ENCODE results near the gene CNEP1R1. TPM values are rescaled to one million over a fixed set of nuclear protein-coding genes. Genes with fewer than 3 reads are reported as not detected.

Gene CNEP1R1
- total and polyA plus RNA-seq, 2 of the 4 experiments (the other 2 are of a cell fraction): 16.1 to 22.0 TPM

DNA sequence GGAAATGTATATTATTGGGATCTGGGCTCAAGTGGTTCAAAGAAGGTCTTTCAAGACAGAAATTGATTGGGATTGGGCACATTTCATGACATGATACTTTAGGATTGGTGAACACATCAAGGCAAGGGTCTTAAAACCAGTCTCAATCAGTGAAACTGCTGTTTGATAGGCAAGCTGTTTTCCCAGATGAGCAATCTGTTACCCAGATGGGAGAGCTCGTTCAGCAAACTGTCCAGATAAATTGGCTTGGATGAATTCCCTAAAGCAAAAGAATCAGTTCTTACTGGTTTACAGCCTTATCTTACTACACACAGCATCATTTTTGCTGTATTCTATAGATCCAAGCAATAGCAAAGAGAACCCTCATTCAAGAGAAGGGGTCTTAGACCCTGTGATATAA is 31.0 kb upstream of the CNEP1R1 start:
- H3K36me3 ChIP-seq (ENCODE audit: control insufficient read depth, insufficient read depth, low read length): no peaks in the 10 kb centered on the region
- TF ChIP-seq MXI1 (IDR thresholded peaks at IDR 0.05; ENCODE audit: borderline replicate concordance, low read depth, low read length) (no peak), MAFK (IDR thresholded peaks at IDR 0.05; ENCODE audit: low read depth, low read length) (no peak), POLR2A (IDR thresholded peaks at IDR 0.05; ENCODE audit: low read depth, low read length) (no peak), RAD21 (IDR thresholded peaks at IDR 0.05; ENCODE audit: low read length) (no peak), CEBPB (IDR thresholded peaks at IDR 0.05; ENCODE audit: low read depth, low read length) (no peak), CHD1 (IDR thresholded peaks at IDR 0.05; ENCODE audit: low read depth, low read length) (no peak), FOS (IDR thresholded peaks at IDR 0.05; ENCODE audit: low read depth, low read length) (no peak), SMC3 (IDR thresholded peaks at IDR 0.05; ENCODE audit: low read depth, low read length) (no peak), NFE2L2 (IDR thresholded peaks at IDR 0.05; ENCODE audit: low read depth, low read length) (no peak), RFX5 (IDR thresholded peaks at IDR 0.05; ENCODE audit: low read depth, low read length) (no peak), RCOR1 (IDR thresholded peaks at IDR 0.05; ENCODE audit: insufficient replicate concordance, low read length) (no peak), BHLHE40 (IDR thresholded peaks at IDR 0.05; ENCODE audit: low read depth, low read length) (no peak), MAZ (IDR thresholded peaks at IDR 0.05; ENCODE audit: borderline replicate concordance, low read depth, low read length) (no peak)
- TF ChIP-seq, protein P1, sequence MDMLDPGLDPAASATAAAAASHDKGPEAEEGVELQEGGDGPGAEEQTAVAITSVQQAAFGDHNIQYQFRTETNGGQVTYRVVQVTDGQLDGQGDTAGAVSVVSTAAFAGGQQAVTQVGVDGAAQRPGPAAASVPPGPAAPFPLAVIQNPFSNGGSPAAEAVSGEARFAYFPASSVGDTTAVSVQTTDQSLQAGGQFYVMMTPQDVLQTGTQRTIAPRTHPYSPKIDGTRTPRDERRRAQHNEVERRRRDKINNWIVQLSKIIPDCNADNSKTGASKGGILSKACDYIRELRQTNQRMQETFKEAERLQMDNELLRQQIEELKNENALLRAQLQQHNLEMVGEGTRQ (IDR thresholded peaks at IDR 0.05; ENCODE audit: low read depth, low read length): no peak
- TF ChIP-seq, protein P2, sequence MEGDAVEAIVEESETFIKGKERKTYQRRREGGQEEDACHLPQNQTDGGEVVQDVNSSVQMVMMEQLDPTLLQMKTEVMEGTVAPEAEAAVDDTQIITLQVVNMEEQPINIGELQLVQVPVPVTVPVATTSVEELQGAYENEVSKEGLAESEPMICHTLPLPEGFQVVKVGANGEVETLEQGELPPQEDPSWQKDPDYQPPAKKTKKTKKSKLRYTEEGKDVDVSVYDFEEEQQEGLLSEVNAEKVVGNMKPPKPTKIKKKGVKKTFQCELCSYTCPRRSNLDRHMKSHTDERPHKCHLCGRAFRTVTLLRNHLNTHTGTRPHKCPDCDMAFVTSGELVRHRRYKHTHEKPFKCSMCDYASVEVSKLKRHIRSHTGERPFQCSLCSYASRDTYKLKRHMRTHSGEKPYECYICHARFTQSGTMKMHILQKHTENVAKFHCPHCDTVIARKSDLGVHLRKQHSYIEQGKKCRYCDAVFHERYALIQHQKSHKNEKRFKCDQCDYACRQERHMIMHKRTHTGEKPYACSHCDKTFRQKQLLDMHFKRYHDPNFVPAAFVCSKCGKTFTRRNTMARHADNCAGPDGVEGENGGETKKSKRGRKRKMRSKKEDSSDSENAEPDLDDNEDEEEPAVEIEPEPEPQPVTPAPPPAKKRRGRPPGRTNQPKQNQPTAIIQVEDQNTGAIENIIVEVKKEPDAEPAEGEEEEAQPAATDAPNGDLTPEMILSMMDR (conservative IDR thresholded peaks at IDR 0.05; ENCODE audit: low read depth, low read length): no peak
- TF ChIP-seq, protein P3, sequence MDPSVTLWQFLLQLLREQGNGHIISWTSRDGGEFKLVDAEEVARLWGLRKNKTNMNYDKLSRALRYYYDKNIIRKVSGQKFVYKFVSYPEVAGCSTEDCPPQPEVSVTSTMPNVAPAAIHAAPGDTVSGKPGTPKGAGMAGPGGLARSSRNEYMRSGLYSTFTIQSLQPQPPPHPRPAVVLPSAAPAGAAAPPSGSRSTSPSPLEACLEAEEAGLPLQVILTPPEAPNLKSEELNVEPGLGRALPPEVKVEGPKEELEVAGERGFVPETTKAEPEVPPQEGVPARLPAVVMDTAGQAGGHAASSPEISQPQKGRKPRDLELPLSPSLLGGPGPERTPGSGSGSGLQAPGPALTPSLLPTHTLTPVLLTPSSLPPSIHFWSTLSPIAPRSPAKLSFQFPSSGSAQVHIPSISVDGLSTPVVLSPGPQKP (IDR thresholded peaks at IDR 0.05; ENCODE audit: borderline replicate concordance, low read depth, low read length): no peak
- no peak overlapping the region for H3K18ac ChIP-seq (ENCODE audit: low read depth, low read length)
- no peak overlapping the region for H2AK9ac ChIP-seq (replicated peaks; ENCODE audit: low read depth, low read length, poor library complexity)
- no peak overlapping the region for H2AK5ac ChIP-seq (ENCODE audit: low read depth, low read length)
- H2BK120ac ChIP-seq (ENCODE audit: low read depth, low read length): no peak overlapping the region
- no peak overlapping the region for H2BK15ac ChIP-seq (ENCODE audit: low read depth, low read length)
- H3K9ac ChIP-seq (ENCODE audit: low read depth, low read length): no peak overlapping the region
- H2BK20ac ChIP-seq (ENCODE audit: low read depth, low read length): no peak overlapping the region
- no peak overlapping the region for H3K4me2 ChIP-seq (ENCODE audit: low read depth, low read length)
- no peaks in the 10 kb centered on the region for H3K79me1 ChIP-seq (ENCODE audit: low read depth in 1 of 2, low read length in 2 of 2)
- CTCF ChIA-PET: interaction anchor here (1.2 kb wide), 1 partner anchor 32 kb away, joined by 3 read pairs; the partner anchor contains the start of gene CNEP1R1
- H3K9me3 ChIP-seq (ENCODE audit: control insufficient read depth, insufficient read depth, low read length): no peaks in the 10 kb centered on the region
- no peaks in the 10 kb centered on the region for H3K9me1 ChIP-seq (ENCODE audit: insufficient read depth, low read length)
- in situ Hi-C loops (cut with MboI; ENCODE audit: low sequenced_read_pairs) (no loop called here), intact Hi-C loops (cut with micrococcal nuclease) (no loop called here), dilution Hi-C loops (cut with HindIII; ENCODE audit: low sequenced_read_pairs, unreplicated experiment) (no loop called here)
- no peak overlapping the region for H3K4ac ChIP-seq (ENCODE audit: low read depth, low read length)
- H3K56ac ChIP-seq (ENCODE audit: extremely low read depth, insufficient read depth, low read length): no peak overlapping the region
- no peak overlapping the region for H4K5ac ChIP-seq (ENCODE audit: low read depth, low read length)
- no peak overlapping the region for H2AFZ ChIP-seq (replicated peaks; ENCODE audit: low read length, poor library complexity)
- no peak for DNase-seq
- POLR2A ChIA-PET (ENCODE audit: unreplicated experiment): no interaction called here
- no peak overlapping the region for H3K4me3 ChIP-seq (ENCODE audit: insufficient read depth, low read depth, low read length)
- H3K14ac ChIP-seq (replicated peaks; ENCODE audit: low read depth, low read length): no peak overlapping the region
- no peaks in the 10 kb centered on the region for H3K4me1 ChIP-seq (ENCODE audit: control insufficient read depth, insufficient read depth, low read length)
- H4K91ac ChIP-seq (ENCODE audit: insufficient read depth, low read depth, low read length): no peak overlapping the region
- H3K23ac ChIP-seq (ENCODE audit: low read depth, low read length): no peak overlapping the region
- WGBS, 2 experiments (ENCODE audit: extremely low coverage in 2 of 2, insufficient read length in 1 of 2): no CpG with 5 or more reads among the region's 1 CpG
- H4K20me1 ChIP-seq (ENCODE audit: insufficient read depth, low read length): no peaks in the 10 kb centered on the region
- no peak overlapping the region for H2BK5ac ChIP-seq (ENCODE audit: low read depth, low read length, poor library complexity, severe bottlenecking)
- H3K27me3 ChIP-seq (ENCODE audit: control insufficient read depth, insufficient read depth, low read length): no peaks in the 10 kb centered on the region; the same call in 1 of the 2 replicates
- H4K8ac ChIP-seq (ENCODE audit: low read depth in 2 of 2, low read length in 2 of 2): no peak overlapping the region
- no peak overlapping the region for H3K27ac ChIP-seq (ENCODE audit: insufficient read depth, low read length)
- no peak for ATAC-seq (ENCODE audit: low read depth)
- no TSS peak for BruUV-seq (replicated peaks)
